HG03039 (cell line): Measurements from ENCODE around the gene SPOCK1.
A peak's percentile ranks its signal among the peaks of the same experiment; 100 is the strongest.

ENCODE experiments used
- ATAC-seq: cut with Tn5 transposase; IDR thresholded peaks from one replicate; pipeline ENCODE4 v1.9.1; 2021; ENCODE audit warnings: mild to moderate bottlenecking, moderate library complexity; ENCODE audit not compliant: unreplicated experiment

The SPOCK1 gene

GRCh38 chr5:137091472-137091871, 407.7 kb downstream of the SPOCK1 start:
- no peak for ATAC-seq

- no peak for ATAC-seq
These were observed 408.4 kb downstream of the SPOCK1 start for GRCh38 chr5:137090721-137091120.

DNA sequence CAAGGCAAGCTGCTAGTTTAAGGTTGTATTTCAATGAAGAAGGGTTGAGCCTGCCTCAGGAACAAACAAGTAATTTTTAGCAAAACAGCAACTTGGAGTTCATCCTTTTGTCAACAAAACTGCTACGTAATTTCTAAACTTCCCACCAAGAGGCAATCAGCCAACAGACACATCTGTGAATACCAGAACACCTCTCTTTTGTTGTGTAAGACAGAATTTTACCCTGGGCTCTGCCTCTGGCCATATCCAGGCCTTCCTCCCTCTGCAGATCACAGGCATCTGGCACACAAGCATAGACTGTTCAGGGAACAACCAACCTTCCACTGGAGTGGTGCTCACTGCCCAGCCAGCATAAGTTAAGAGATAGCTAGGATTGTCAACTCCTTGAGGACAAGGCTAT, 409.0 kb downstream of the SPOCK1 start:
- no peak for ATAC-seq

GRCh38 chr5:137088175-137088574, 411.0 kb downstream of the SPOCK1 start:
- no peak for ATAC-seq

DNA sequence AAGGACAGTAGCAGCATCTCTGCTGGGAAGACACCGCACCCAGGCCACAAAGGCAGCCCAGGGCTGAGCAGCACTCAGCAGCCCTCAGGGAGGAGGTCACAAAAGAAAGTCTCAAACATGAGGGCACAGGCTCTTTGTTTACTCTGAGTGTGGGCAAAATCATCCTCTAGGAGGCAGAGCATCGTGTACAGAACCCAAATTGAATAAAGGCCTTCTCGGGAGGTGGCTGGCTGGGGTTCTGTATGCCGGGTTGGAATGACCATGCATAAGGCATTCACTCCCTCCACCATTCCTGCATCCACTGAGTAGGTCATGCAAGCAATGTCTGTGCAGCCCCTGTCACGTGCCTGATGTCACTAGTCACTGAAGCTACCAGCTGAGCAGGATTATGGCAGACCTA, 412.8 kb downstream of the SPOCK1 start:
- no peak for ATAC-seq

GRCh38 chr5:137085206-137085605, 413.9 kb downstream of the SPOCK1 start:
- no peak for ATAC-seq

GRCh38 chr5:137084016-137084415, 415.1 kb downstream of the SPOCK1 start:
- ATAC-seq = no peak

GRCh38 chr5:137082951-137083350, 416.2 kb downstream of the SPOCK1 start:
- ATAC-seq = no peak

DNA sequence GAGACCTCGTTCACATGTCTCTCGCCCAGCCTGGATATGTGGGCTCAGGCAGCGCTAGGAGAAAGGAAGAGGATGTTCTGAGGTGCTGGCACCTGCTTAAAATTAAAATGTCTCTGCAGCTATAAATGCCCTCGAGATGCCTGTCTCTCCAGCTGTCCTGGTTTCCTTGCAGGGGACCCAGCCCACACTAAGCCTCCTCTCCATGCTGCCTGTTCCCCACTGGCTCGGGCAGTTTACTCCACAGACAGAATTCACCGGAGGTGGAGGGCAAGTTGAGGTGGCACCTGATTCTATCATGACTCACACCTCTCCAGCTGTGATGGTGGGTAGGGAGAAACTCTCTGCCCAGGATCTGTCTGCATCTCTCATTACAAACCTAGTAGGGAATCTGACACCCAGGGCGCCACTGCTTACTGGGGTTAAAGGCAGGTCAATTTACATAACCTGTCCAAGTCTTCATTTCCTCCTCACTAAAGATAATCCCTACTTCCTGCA, 420.9 kb downstream of the SPOCK1 start:
- no peak for ATAC-seq

GRCh38 chr5:137075163-137075970, 423.8 kb downstream of the SPOCK1 start:
- peak; percentile 83 for ATAC-seq

DNA sequence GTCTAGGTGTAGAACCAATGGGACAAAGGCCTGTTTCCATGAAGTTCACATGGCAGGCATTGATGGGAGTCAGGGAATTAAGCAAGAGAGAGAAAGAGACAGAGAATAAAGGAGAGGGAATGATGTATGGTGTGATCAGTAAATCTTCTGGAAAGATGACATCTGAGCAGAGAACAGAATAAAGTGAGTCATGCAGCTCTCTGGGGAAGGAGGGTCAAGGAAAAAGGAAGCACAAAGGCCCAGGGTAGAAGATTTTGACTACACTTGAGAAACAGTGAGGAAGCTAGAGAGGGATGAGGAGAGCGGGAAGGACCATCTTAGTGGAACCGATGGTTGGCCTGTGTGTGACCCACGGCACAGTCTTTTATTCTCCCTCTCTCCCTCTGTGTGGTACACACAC, 425.9 kb downstream of the SPOCK1 start:
- ATAC-seq = no peak

- no peak for ATAC-seq
These were observed 426.6 kb downstream of the SPOCK1 start for GRCh38 chr5:137072361-137073115.

DNA sequence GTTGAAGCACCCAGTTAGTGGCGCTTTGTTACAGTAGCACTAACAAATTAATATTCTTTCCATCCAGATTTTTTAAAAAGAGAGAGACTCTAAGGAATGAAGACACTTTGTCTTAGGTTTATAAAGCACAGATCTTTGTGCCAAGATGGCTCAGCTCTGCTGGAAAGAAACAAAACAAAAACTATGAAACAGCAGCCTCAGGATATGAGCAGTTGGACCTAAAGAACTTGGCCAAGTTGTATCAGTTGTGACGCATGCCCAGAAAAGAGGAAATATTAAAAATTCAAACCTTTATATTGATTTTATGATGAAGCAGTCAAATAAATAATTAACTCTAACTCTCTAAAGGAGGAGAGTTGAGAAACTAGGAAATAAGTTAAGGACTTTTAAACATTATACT, 427.2 kb downstream of the SPOCK1 start:
- ATAC-seq = no peak

- ATAC-seq = no peak
These were observed 427.6 kb downstream of the SPOCK1 start for GRCh38 chr5:137071526-137071925.

DNA sequence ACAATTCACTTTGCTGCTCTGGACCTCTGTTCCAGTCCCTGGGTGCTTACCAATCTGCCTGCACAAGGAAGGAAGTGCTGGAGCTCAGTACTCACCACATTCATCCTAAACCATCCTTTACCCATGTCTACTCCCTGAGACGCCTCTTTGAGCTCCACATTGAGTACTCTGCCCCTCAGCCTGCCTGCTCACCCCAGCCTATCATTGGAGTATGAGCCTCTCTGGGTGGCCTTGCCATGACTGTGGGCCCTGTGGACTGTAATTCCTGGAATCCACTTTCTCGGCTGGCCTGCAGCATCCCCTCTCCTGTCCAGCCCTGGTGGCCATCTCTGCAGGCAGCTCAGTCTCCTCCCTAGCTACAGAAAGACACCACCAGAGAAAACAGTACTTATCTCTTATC, 428.6 kb downstream of the SPOCK1 start:
- ATAC-seq = no peak

DNA sequence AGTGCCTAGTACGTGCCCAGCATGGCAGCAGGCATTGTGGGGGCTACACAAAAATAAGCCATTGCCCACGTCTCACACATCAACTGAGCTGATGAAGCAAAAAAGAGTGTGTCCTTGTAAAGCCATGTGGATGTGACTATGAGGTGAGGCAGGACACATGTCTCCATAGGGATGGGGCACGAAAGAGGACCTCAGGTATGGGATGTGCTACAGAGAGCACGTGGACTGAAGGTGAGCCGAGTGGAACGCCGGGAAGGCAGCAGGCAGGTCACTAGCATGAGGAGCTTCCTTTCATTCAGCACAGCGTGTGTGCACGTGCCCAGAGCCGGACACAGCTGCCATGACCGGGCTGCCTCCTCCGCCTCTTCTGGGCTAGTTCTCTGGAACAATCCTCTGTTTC, 429.8 kb downstream of the SPOCK1 start:
- ATAC-seq = no peak

GRCh38 chr5:137061382-137061781, 437.7 kb downstream of the SPOCK1 start:
- no peak for ATAC-seq

DNA sequence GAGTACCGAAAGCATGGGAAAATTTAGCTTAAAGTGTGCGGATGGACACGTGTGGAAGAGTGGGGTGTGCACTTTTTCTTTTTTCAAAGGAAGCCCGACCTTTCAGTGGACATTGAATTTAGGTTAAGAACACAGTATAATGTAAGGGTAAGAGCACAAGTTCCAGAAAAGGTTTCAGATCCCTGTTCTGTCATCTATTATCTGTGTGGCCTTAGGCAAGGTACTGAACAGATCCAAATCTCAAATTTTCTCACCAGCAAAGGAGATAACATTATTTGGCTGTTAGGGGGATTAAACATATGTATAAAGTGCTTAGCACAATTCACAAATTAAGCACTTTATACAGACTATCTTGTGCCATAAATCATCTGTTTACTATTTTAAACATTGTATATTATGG, 441.0 kb downstream of the SPOCK1 start:
- no peak for ATAC-seq

DNA sequence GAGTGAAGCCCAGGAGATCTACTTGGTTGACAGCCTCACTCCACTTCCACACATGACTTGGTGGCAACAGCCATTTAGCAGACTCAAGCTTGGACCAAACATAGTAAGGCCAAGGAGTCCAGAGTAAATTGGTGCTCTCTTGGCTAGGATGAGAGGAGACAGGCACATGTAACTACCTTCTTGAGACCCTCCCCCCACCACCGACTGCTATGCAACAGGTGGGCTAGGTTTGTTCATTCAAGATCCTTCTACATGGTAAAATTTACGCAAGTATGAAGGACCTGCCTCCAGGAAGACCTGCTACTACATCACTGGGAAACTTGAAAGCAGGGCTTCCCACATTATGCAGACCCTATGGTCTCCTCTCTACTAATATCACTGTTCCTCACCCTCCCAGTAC, 442.4 kb downstream of the SPOCK1 start:
- no peak for ATAC-seq

DNA sequence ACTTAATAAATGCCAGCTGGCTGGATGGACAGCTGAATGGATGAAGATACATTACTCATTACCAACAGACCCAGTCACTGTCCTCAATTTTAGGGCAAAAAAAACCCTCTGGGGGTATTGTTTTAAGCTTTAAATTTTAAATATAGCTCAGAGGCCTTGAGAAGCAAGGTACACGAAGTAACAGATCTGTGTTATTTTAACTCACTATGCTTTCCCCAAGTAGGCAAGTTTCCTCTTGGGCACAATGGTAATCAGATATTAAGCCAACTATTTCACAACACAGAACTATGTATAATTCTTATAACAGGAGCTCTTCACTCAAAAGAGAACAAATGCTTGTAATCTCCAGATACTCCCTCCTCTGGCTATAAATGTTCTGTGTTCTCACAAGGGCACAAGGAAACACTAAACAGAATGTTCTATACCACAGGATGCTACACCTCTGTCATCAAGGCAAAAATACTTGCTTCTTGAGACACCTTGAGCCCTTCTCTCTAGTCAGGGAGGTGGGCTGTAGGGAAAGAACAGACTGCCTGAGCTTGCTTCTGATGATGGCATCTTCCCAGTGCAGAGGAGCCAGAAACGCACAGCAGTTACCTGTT, 443.8 kb downstream of the SPOCK1 start:
- ATAC-seq = no peak

DNA sequence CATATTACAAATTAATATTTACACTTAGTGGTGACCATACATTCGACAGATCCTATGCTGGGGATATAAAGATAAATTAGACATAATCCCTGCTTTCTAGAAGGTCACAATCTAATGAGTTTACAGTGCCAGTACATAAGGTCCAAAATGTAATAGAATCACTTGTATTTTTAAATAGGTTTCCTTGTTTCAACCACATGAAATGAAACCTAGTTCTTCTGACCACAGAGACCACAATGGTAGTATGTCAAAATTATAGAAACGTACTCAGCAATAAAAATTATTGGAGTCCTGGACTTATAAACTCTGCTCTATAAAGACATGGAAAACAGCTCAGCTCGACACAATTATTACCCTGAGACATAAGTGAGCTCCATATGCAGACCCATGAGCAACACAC, 444.3 kb downstream of the SPOCK1 start:
- ATAC-seq = no peak

DNA sequence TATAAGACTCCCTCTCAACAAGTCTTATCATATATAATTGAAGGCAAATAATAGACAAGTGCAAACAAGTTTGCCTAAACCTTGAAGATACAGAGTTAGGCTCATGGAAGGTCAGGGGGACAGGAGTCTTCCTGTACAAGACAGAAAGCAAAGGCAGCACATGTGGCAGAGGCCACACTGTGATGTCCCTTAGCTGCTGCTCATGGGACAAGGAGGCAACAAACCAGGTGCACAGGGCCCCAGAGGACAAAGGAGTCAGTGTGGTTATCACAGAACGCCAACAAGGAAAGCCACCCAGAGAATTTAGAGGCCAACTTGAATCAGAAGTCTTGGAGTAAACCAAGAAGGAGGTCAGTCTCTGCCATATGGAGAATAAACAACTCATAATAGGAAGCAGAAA, 444.8 kb downstream of the SPOCK1 start:
- ATAC-seq = no peak
